Stimulated activated CD8-positive, alpha-beta memory T cell treated with anti-CD3 and anti-CD28 coated beads, Interleukin-15, amount 100 ng/mL, for 4 hours (primary cell): ENCODE measurements around the gene DSE.

Experiments used
- DNase-seq, 2 donors: peaks; one replicate each; pipeline ENCODE4 v3.0.0-alpha.2; 2020; ENCODE audit warnings: low read depth in 2 of 2

DSE gene

GRCh38 chr6:116386581-116387299, 16.0 kb downstream of the DSE start:
- DNase-seq, result no peak

- DNase-seq, result no peak
These were observed 16.6 kb downstream of the DSE start for GRCh38 chr6:116387374-116387773.

GRCh38 chr6:116388924-116389323, 18.2 kb downstream of the DSE start:
- no peak for DNase-seq

- no peak for DNase-seq
These were observed 18.6 kb downstream of the DSE start for GRCh38 chr6:116389357-116389756.

GRCh38 chr6:116390581-116390980, 19.8 kb downstream of the DSE start:
- DNase-seq, result no peak

- no peak for DNase-seq
These were observed 21.6 kb downstream of the DSE start for GRCh38 chr6:116392132-116393013.

GRCh38 chr6:116393430-116393829, 22.7 kb downstream of the DSE start:
- no peak for DNase-seq

GRCh38 chr6:116395647-116396046, 24.9 kb downstream of the DSE start:
- DNase-seq, result no peak

GRCh38 chr6:116396441-116396840, 25.7 kb downstream of the DSE start:
- no peak for DNase-seq

- DNase-seq, result no peak
These were observed 27.2 kb downstream of the DSE start for GRCh38 chr6:116397914-116398313.

GRCh38 chr6:116398316-116399010, 27.7 kb downstream of the DSE start:
- DNase-seq, result no peak

- no peak for DNase-seq
These were observed 28.5 kb downstream of the DSE start for GRCh38 chr6:116399287-116399686.

- no peak for DNase-seq
These were observed 29.6 kb downstream of the DSE start for GRCh38 chr6:116400328-116400727.

- no peak for DNase-seq
These were observed 31.6 kb downstream of the DSE start for GRCh38 chr6:116402108-116402937.

- no peak for DNase-seq
These were observed 32.5 kb downstream of the DSE start for GRCh38 chr6:116403205-116403604.

GRCh38 chr6:116404696-116405095, 33.9 kb downstream of the DSE start:
- DNase-seq, result no peak

GRCh38 chr6:116405138-116405537, 34.4 kb downstream of the DSE start:
- no peak for DNase-seq

- DNase-seq, result no peak
These were observed 35.1 kb downstream of the DSE start for GRCh38 chr6:116405652-116406356.

- DNase-seq, result no peak
These were observed 36.1 kb downstream of the DSE start for GRCh38 chr6:116406678-116407345.

- no peak for DNase-seq
These were observed 37.7 kb downstream of the DSE start for GRCh38 chr6:116408491-116408890.
